HG02981 (cell line): ENCODE measurements around the gene ADAM10.

ENCODE experiments used
- ATAC-seq: cut with Tn5 transposase; IDR thresholded peaks from one replicate; pipeline ENCODE4 v1.9.1; 2021; ENCODE audit warnings: mild to moderate bottlenecking, moderate library complexity; ENCODE audit not compliant: unreplicated experiment

Gene ADAM10

DNA sequence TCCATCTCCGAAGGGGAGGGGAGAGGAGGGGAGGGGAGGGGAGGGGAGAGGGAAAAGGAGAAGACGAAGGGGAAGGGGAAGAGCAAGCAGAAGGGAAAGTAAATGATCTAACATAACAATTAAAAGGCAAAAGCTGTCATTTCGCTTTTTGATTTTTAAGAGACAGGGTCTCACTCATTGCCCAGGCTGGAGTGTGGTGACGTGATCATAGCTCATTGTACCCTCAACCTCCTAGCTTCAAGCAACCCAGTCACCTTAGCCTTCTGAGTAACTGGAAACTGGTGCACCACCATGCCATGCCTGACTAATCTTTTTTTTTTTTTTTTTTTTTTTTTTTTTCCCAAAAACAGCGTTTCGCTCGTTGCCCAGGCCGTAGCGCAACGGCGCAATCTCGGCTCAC is 22.6 kb downstream of the ADAM10 start:
- ATAC-seq: no peak

- peak; percentile 82 for ATAC-seq
Measured at GRCh38 chr15:58724466-58724865, 25.0 kb downstream of the ADAM10 start.

GRCh38 chr15:58717357-58717756 is 32.1 kb downstream of the ADAM10 start:
- ATAC-seq: no peak

- ATAC-seq: no peak
Measured at GRCh38 chr15:58716027-58716426, 33.5 kb downstream of the ADAM10 start.

DNA sequence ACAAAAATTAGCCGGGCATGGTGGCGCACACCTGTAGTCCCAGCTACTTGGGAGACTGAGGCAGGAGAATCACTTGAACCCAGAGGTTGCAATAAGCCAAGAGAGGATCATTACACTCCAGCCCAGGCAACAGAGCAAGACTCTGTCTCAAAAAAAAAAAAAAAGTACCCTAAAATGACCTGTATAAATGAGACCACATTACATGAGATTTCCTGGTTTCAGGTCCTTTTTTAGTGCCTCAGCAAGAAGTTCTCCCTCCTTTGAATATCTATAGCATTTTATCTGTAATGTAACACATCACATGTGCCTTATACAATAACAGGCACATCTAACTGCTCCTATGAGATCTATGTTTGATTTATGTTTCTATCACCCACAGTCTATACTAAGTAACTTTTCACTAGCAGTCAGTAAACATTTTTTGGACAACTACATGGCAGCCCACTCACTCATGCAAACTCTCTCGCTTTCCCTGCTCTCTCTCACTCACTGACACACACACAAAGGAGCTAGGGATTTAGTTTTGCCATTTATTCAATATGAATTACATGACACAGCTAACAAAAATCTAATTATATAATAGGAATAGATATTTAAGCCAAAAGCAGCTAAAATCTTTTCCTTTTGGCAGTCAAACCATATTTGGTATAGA is 34.1 kb downstream of the ADAM10 start:
- ATAC-seq: no peak

GRCh38 chr15:58710701-58711100 is 38.8 kb downstream of the ADAM10 start:
- no peak for ATAC-seq

- no peak for ATAC-seq
Measured at GRCh38 chr15:58707397-58707796, 42.1 kb downstream of the ADAM10 start.

DNA sequence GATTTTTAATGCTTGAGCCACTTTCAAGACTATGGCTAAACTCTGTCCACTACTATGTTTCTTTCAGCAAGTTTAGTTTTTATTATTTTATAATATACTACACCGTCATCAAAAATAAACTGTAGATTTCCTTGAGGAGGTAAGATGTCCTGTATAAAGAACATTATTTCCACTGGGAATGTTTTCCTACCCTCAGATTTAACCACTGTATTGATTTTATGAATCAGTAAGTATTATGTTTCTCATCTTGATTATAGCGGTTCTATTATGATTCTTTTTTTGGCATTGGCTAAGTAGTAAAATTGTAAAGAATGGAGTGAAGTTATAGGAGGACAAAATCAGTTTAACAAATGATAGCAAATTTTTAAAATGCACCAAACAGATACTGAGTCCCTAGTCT is 44.4 kb downstream of the ADAM10 start:
- no peak for ATAC-seq

GRCh38 chr15:58704155-58704865 is 45.2 kb downstream of the ADAM10 start:
- ATAC-seq: no peak

DNA sequence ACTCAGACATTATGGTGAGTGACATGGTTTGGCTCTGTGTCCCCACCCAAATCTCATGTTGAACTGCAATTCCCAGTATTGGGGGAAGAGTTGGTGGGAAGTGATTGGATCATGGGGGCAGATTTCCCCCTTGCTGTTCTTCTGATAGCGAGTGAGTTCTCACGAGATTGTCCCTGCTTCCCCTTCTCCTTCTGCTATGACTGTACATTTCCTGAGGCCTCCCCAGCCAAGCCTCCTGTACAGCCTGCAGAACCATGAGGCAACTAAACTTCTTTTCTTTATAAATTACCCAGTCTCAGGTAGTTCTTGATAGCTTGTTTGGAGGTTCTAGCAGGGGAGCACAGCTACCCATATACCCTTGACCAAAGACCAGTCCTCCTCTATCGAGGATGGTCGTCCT is 45.9 kb downstream of the ADAM10 start:
- ATAC-seq: no peak

DNA sequence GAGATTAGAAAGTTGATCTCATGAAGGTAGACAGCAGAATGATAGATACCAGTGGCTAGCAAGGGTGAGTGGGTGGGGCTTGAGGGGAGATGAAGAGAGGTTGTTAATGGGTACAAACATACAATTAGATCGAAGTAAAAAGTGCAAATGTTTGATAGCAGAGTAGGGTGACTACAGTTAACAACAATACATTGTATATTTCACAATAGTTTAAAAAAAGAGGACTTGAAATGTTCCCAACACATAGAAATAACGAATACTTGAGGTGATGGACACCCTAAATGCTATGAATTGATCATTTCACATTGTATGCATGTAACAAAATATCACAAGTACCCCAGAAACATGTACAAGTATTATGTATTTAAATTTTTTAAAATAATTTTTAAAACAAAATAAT is 47.3 kb downstream of the ADAM10 start:
- ATAC-seq: no peak

- ATAC-seq: no peak
Measured at GRCh38 chr15:58701376-58701775, 48.1 kb downstream of the ADAM10 start.

DNA sequence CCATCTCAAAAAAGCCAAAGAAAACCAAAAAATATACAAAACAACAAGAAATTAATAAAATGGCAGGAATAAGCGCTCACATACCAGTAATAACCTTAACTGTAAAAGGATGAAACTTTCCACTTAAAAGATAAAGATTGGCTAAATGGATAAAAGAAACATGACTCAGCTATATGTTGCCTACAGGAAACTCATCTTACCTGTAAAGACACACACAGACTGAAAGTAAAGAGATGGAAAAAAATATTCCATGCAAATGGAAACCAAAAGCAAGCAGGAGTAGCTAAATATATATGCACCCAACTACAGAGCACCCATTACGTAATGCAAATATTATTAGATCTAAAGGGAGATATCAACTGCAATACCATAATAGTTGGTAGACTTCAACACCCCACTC is 49.7 kb downstream of the ADAM10 start:
- ATAC-seq: no peak

- no peak for ATAC-seq
Measured at GRCh38 chr15:58698887-58699641, 50.4 kb downstream of the ADAM10 start.

- ATAC-seq: no peak
Measured at GRCh38 chr15:58697220-58697619, 52.3 kb downstream of the ADAM10 start.

GRCh38 chr15:58696738-58697137 is 52.8 kb downstream of the ADAM10 start:
- no peak for ATAC-seq

GRCh38 chr15:58694641-58695398 is 54.7 kb downstream of the ADAM10 start:
- no peak for ATAC-seq

GRCh38 chr15:58690703-58691102 is 58.8 kb downstream of the ADAM10 start:
- ATAC-seq: peak; percentile 70

DNA sequence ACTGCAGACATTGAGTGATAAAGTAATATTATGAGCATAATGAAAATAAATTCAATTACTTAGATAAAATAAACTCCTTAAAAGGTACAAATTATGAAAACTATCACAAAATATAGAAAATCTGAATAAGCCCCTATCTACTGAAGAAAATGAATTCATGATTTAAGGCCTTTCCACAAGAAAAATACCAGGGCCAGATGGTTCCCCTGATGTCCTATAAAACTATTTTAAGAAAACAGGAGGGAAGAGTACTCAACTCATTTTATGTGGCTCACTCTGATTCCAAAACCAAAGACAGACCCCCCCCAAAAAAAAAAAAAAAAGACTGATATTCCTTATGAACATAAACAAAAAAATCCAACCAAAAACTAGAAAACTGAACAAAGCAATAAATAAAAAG is 59.9 kb downstream of the ADAM10 start:
- no peak for ATAC-seq

DNA sequence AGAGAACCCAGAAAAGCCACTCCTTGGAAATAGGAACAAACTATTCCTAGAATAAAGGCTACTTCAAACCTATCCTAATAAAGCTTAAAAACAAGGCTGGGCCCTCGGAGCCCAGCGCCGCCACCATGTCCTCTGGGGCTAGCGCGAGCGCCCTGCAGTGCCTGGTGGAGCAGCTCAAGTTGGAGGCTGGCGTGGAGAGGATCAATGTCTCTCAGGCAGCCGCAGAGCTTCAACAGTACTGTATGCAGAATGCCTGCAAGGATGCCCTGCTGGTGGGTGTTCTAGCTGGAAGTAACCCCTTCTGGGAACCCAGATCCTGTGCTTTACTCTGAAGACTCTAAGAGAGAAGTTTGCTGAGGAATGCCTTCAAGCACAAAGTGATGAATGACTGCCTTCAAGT is 63.2 kb downstream of the ADAM10 start:
- no peak for ATAC-seq

DNA sequence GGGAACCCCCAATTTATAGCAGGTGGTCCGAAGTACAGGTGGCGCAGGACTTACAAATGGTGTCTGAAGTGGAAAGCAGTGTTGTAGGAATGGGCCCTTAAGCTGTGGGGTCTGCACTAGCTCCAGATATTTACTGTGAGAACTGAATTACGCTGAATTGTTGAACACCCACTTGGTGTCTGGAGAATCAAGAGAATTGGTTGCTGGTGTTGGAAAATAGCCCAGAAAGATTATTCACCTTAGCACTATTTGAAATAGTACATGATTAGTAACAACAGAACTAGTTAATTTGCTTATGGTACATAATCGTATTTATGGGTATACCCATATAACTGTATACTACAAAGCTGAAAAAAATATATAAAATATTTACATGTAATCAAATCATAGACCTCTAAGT is 64.8 kb downstream of the ADAM10 start:
- ATAC-seq: no peak
